KMS-11 (cell line): ENCODE results near the gene CLTC.
A peak's percentile ranks its signal among the peaks of the same experiment; 100 is the strongest.

Source experiments
- H2AFZ ChIP-seq: fragments of 200-600 bp; sonication (generic); 2 replicates; pipeline ENCODE4 v1.6.1; 2016; ENCODE audit warnings: antibody characterized with exemption, mixed run types, low read depth
- H3K27ac ChIP-seq: fragments of 200-600 bp; sonication (generic); 2 replicates; pipeline ENCODE4 v1.6.1; 2016; ENCODE audit warnings: mild to moderate bottlenecking, mixed run types
- H3K27me3 ChIP-seq: fragments of 200-600 bp; sonication (generic); 2 replicates; pipeline ENCODE4 v1.6.1; 2017; ENCODE audit warnings: mild to moderate bottlenecking, low read depth, mixed run types, moderate library complexity; ENCODE audit not compliant: insufficient read depth
- H3K36me3 ChIP-seq: fragments of 200-600 bp; sonication (generic); 2 replicates; pipeline ENCODE4 v1.6.1; 2017; ENCODE audit warnings: mild to moderate bottlenecking, mixed run types; ENCODE audit not compliant: insufficient read depth
- H3K4me1 ChIP-seq: fragments of 200-600 bp; sonication (generic); 2 replicates; pipeline ENCODE4 v1.6.1; 2016; ENCODE audit warnings: mild to moderate bottlenecking, low read depth, mixed run types; ENCODE audit not compliant: poor library complexity, severe bottlenecking
- H3K4me2 ChIP-seq: fragments of 200-600 bp; sonication (generic); 2 replicates; pipeline ENCODE4 v1.7.0; 2016; ENCODE audit warnings: mild to moderate bottlenecking, mixed run types
- H3K4me3 ChIP-seq: fragments of 200-600 bp; sonication (generic); IDR thresholded peaks from 2 replicates; pipeline ENCODE4 v1.6.1; 2017; ENCODE audit warnings: low read depth, low read length, mixed read lengths; ENCODE audit not compliant: insufficient read depth
- H3K79me2 ChIP-seq: fragments of 200-600 bp; sonication (generic); 2 replicates; pipeline ENCODE4 v1.6.1; 2016; ENCODE audit warnings: low read depth, mixed run types; ENCODE audit not compliant: insufficient read depth
- H3K9ac ChIP-seq: fragments of 200-600 bp; sonication (generic); 2 replicates; pipeline ENCODE4 v1.6.1; 2016; ENCODE audit warnings: mild to moderate bottlenecking, mixed run types
- H4K20me1 ChIP-seq: fragments of 200-600 bp; sonication (generic); 2 replicates; pipeline ENCODE4 v1.6.1; 2016; ENCODE audit warnings: mild to moderate bottlenecking, mixed run types; ENCODE audit not compliant: insufficient read depth
- CTCF ChIP-seq: fragments of 200-600 bp; sonication (generic); conservative IDR thresholded peaks from 2 replicates; pipeline ENCODE4 v1.6.1; 2017; ENCODE audit warnings: low read depth, mild to moderate bottlenecking, antibody characterized with exemption, low read length, moderate library complexity, mixed read lengths

CLTC gene

DNA sequence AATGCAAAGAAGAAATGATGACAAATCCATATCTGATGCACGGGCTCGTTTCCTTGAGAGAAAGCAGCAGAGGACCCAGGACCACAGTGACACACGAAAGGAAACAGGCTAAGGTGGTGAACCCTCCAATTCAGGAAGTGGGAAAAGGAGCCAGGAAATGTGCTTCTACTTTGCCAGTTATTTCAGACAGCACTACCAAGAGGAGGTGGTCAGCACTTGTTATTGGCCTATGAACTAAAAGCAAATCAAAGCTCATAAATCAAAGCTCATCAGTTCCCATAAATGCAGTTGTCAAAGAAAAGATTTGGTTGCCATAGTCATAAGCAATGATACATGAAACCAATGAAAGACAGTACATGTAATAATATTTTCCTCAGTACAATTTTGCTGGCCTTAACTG is 12.6 kb upstream of the CLTC start:
- Histone ChIP-seq H2AFZ (no peak overlapping the region), H3K4me3 (no peak overlapping the region), H3K79me2 (no peaks in the 10 kb centered on the region), H3K27ac (no peak overlapping the region), H3K4me2 (no peak overlapping the region), H3K4me1 (no peaks in the 10 kb centered on the region), H3K36me3 (0 out of 2 replicates have a peak, but pooled peaks cover 3% of the 10 kb centered on the region), H4K20me1 (no peaks in the 10 kb centered on the region), H3K27me3 (no peaks in the 10 kb centered on the region), H3K9ac (no peak overlapping the region)
- TF ChIP-seq CTCF, result no peak

- 0 out of 2 replicates have a peak, but pooled peaks cover 3% of the 10 kb centered on the region for H3K36me3 ChIP-seq
- no peaks in the 10 kb centered on the region for H3K27me3 ChIP-seq
- H3K4me3 ChIP-seq, result no peak overlapping the region
- no peak overlapping the region for H2AFZ ChIP-seq
- H3K79me2 ChIP-seq, result no peaks in the 10 kb centered on the region
- peak; percentile 59; the same call in 1 of the 2 replicates for TF ChIP-seq CTCF
- H3K27ac ChIP-seq, result no peak overlapping the region
- no peaks in the 10 kb centered on the region for H3K4me1 ChIP-seq
- H4K20me1 ChIP-seq, result no peaks in the 10 kb centered on the region
- H3K9ac ChIP-seq, result no peak overlapping the region
- H3K4me2 ChIP-seq, result no peak overlapping the region
These were observed 11.8 kb upstream of the CLTC start for GRCh38 chr17:59607817-59608403.

DNA sequence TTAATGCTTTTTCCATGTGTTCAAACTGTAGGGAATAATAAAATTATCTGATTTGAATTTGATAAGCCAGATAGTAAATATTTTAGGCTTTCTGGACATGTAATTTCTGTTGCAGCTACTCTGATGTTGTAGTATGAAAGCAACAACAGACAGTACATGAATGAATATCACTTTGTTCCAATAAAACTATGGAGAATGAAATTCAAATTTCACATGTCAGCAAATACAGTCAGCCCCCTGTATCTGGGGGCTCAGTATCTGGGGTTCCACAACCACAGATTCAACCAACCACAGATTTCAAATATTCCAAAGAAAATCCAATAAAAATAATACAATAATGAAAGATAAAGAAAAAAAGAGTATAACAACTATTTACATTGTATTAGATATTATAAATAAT is 8.2 kb upstream of the CLTC start:
- Histone ChIP-seq H3K36me3 (0 out of 2 replicates have a peak, but pooled peaks cover 3% of the 10 kb centered on the region), H3K4me2 (no peak overlapping the region), H3K27ac (no peak overlapping the region), H3K27me3 (no peaks in the 10 kb centered on the region), H3K79me2 (no peaks in the 10 kb centered on the region), H4K20me1 (no peaks in the 10 kb centered on the region), H3K4me3 (no peak overlapping the region), H3K9ac (no peak overlapping the region), H3K4me1 (peaks cover 5% of the 10 kb centered on the region), H2AFZ (no peak overlapping the region)
- no peak for TF ChIP-seq CTCF

GRCh38 chr17:59616253-59616920 is 3.3 kb upstream of the CLTC start:
- Histone ChIP-seq H3K36me3 (no peaks in the 10 kb centered on the region), H3K4me3 (no peak overlapping the region), H3K4me2 (no peak overlapping the region), H3K27ac (no peak overlapping the region), H3K27me3 (no peaks in the 10 kb centered on the region), H3K79me2 (peaks cover 23% of the 10 kb centered on the region), H4K20me1 (peaks cover 7% of the 10 kb centered on the region), H2AFZ (no peak overlapping the region), H3K4me1 (peaks cover 26% of the 10 kb centered on the region), H3K9ac (no peak overlapping the region)
- no peak for TF ChIP-seq CTCF
